Activated CD4-positive, alpha-beta T cell treated with anti-CD3 and anti-CD28 coated beads, Interleukin-2, amount 10 ng/mL, durations not matched to agents 7 days and 5 days (primary cell): ENCODE data around the gene ARHGAP26. TPM values are rescaled to one million over a fixed set of nuclear protein-coding genes. Genes with fewer than 3 reads are reported as not detected.

Experiments
- CTCF ChIA-PET: fragments of 350-600 bp; sonication (Branson Sonifier 250); formaldehyde crosslinking; loops from one replicate; lab custom pipeline; 2021; ENCODE audit warnings: antibody characterized with exemption; lab: Charles Lee
- POLR2A ChIA-PET: fragments of 350-600 bp; sonication (Branson Sonifier 250); formaldehyde crosslinking; loops from one replicate; lab custom pipeline; 2021; ENCODE audit warnings: antibody characterized with exemption; lab: Charles Lee
- DNase-seq: peaks from one replicate; pipeline ENCODE4 v3.0.0-alpha.2; 2020
- H3K27ac Mint-ChIP-seq: one replicate; pipeline ENCODE4 v1.8.0; 2021; ENCODE audit warnings: mild to moderate bottlenecking, moderate library complexity, mixed read lengths
- H3K27me3 Mint-ChIP-seq: one replicate; pipeline ENCODE4 v1.8.0; 2021; ENCODE audit warnings: mixed read lengths
- H3K36me3 Mint-ChIP-seq: one replicate; pipeline ENCODE4 v1.8.0; 2021; ENCODE audit warnings: low read depth, mixed read lengths
- H3K4me1 Mint-ChIP-seq: one replicate; pipeline ENCODE4 v1.8.0; 2021; ENCODE audit warnings: mixed read lengths
- H3K4me3 Mint-ChIP-seq: one replicate; pipeline ENCODE4 v1.8.0; 2021; ENCODE audit warnings: mild to moderate bottlenecking, moderate library complexity, mixed read lengths
- H3K9me3 Mint-ChIP-seq: one replicate; pipeline ENCODE4 v1.8.0; 2021; ENCODE audit warnings: mixed read lengths
- total RNA-seq, 2 experiments: library from RNA; stranded (reverse); gene quantifications; one replicate each; pipeline ENCODE4 v1.2.3, GENCODE V29; 2021

ARHGAP26 gene
- total RNA-seq, 2 experiments from 2014 or later, result 21.0 to 21.5 TPM

DNA sequence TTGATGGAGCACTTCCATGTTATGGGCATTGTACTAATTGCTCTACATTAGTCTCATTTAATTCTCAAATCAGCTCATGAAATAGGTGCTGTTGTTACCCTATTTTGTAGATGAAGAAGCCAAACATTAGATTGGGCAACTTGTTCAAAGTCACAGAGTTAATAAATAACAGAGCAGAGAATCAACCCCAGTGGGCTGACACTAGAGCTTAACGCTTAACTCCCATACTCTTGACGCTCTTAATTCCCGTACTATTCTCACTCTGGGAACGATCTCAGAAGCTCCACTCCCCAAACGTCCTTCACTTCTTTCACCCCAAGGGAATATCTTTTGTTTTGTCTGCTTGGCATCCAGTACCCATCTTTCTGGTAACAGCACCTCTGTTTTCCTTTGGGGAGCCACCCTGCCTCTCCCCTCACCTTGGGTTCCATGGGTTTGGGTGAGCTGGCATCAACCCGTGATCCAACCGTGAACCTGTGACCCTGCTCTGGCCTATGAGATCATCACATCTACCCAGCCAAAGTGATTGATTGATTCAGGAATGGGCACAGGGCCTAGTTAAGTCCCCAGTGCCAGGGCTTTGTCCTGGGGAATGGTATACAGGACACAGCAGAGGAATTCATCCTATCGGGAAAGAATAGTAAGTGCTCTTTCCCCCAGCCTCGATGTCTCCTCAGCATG lies 464.1 kb downstream of the ARHGAP26 start:
- H3K4me1 Mint-ChIP-seq, result peaks cover 21% of the 10 kb centered on the region
- no peak overlapping the region for H3K4me3 Mint-ChIP-seq
- no peaks in the 10 kb centered on the region for H3K27me3 Mint-ChIP-seq
- no peaks in the 10 kb centered on the region for H3K9me3 Mint-ChIP-seq
- CTCF ChIA-PET, result interaction anchor here (1.1 kb wide), 2 partner anchors 12 to 346 kb away, joined by 3 read pairs; no protein-coding TSS in a partner anchor
- POLR2A ChIA-PET, result interaction anchor here (0.8 kb wide), 1 partner anchor 56 kb away, joined by 5 read pairs; no protein-coding TSS in a partner anchor
- no peak for DNase-seq
- no peak overlapping the region for H3K27ac Mint-ChIP-seq
- H3K36me3 Mint-ChIP-seq, result peaks cover 1% of the 10 kb centered on the region

DNA sequence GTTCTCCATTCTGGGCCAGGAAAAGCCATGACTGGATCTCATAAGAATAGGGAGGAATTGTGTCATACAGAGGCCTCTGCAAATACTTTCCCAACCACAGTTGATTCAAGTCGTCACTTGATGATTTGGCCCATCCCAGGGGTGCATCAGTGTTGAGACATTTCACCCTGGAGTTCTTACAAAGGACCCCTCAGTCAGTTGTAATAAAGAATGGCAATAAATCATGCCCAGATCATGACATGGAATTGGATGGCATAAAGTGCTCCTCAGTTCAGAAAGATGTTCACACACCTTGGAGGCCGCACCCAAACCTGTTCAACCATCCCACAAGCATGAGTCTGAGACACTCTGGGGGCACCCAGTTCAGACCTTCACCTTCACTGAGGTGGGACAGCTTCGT lies 465.2 kb downstream of the ARHGAP26 start:
- no peak overlapping the region for H3K27ac Mint-ChIP-seq
- H3K9me3 Mint-ChIP-seq, result no peaks in the 10 kb centered on the region
- DNase-seq, result no peak
- peaks cover 9% of the 10 kb centered on the region for H3K4me1 Mint-ChIP-seq
- H3K27me3 Mint-ChIP-seq, result no peaks in the 10 kb centered on the region
- ChIA-PET CTCF (no interaction called here), POLR2A (no interaction called here)
- H3K36me3 Mint-ChIP-seq, result peaks cover 1% of the 10 kb centered on the region
- no peak overlapping the region for H3K4me3 Mint-ChIP-seq

DNA sequence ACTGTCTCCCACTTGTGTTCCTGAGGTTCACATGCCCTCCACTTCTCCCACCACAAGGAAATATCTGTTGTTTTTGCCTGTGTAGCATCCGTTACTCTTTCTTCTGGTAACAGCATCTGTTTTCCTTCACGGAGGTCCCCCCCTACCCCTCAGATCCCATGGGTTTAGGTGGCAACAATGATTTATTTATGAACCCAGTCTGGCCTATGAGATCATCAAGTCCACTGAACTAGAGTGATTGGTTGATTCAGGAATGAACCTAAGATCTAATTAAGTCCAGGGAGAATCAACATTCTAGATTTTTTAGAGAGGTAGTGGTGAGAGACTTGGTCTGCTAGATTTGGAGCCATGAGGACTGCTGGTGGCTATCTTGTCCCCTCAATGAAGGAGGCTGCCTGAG lies 466.5 kb downstream of the ARHGAP26 start:
- no peaks in the 10 kb centered on the region for H3K27me3 Mint-ChIP-seq
- peaks cover 1% of the 10 kb centered on the region for H3K36me3 Mint-ChIP-seq
- no peak for DNase-seq
- H3K4me1 Mint-ChIP-seq, result no peaks in the 10 kb centered on the region
- H3K27ac Mint-ChIP-seq, result no peak overlapping the region
- no peak overlapping the region for H3K4me3 Mint-ChIP-seq
- no peaks in the 10 kb centered on the region for H3K9me3 Mint-ChIP-seq
- ChIA-PET CTCF (no interaction called here), POLR2A (no interaction called here)

DNA sequence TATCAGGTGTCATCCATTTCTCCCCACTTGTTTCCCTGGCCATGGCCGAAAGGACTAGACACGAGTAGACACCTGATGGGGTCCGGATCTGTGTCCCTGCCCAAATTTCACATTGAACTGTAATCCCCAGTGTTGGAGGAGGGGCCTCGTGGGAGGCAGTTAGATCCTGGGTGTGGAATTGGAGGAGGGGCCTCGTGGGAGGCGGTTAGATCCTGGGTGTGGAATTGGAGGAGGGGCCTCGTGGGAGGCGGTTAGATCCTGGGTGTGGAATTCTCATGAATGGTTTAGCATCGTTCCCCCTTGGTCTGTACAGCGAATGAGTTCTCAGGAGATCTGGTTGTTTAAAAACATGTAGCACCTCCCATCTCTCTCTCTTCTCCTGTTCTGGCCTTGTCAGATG lies 467.5 kb downstream of the ARHGAP26 start:
- Mint-ChIP-seq H3K27me3 (no peaks in the 10 kb centered on the region), H3K4me3 (no peak overlapping the region), H3K36me3 (peaks cover 1% of the 10 kb centered on the region), H3K4me1 (no peaks in the 10 kb centered on the region), H3K9me3 (no peaks in the 10 kb centered on the region), H3K27ac (no peak overlapping the region)
- ChIA-PET CTCF (no interaction called here), POLR2A (no interaction called here)
- DNase-seq, result no peak

DNA sequence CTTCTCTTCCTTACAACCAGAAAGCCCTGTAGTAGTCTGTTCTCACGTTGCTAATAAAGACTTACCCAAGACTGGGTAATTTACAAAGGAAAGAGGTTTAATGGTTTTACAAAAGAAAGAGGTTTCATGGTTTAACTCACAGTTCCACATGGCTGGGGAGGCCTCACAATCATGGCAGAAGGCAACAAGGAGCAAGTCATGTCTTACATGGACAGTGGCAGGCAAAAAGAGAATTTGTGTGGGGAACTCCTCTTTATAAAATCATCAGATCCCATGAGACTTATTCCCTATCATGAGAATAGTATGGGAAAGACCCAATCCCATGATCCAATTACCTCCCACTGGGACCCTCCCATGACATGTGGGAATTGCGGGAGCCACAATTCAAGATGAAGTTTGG lies 468.4 kb downstream of the ARHGAP26 start:
- ChIA-PET CTCF (interaction anchor here (1.2 kb wide), 1 partner anchor 141 kb away, joined by 3 read pairs; no protein-coding TSS in a partner anchor), POLR2A (no interaction called here)
- H3K4me1 Mint-ChIP-seq, result no peaks in the 10 kb centered on the region
- no peak overlapping the region for H3K27ac Mint-ChIP-seq
- H3K36me3 Mint-ChIP-seq, result peaks cover 1% of the 10 kb centered on the region
- no peaks in the 10 kb centered on the region for H3K27me3 Mint-ChIP-seq
- no peak for DNase-seq
- no peaks in the 10 kb centered on the region for H3K9me3 Mint-ChIP-seq
- no peak overlapping the region for H3K4me3 Mint-ChIP-seq

DNA sequence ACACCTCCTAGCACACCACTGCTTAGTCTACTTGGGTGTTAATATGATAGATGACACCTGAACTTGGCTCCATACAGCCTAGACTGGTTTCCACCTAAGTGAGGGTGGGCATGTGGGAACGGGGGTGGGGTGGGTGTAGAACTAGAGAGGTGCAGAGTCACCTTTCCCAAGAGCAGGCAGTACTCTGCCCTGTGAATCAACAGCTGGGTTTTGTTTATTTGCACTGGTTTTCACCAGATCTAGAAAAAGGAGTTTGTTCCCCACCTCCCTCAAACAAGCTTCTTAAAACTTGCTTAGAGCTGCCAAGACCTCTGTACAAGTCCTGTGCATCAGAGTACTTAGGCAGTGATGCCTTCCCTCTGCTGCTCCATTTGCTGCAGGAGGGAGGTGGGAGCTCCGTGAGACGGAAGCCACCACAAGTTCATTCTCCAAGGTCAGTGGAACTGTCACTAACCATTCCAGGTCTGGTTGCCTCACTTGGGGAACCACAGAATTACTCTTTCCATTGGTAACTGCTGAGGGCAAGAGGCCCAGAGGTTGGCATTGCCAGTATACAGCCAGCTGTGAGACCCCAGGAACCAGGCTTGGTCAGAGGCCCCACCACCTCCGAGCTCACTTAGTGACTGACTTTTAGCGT lies 469.8 kb downstream of the ARHGAP26 start:
- Mint-ChIP-seq H3K36me3 (peaks cover 1% of the 10 kb centered on the region), H3K4me1 (no peaks in the 10 kb centered on the region), H3K27me3 (no peaks in the 10 kb centered on the region), H3K27ac (no peak overlapping the region), H3K9me3 (no peaks in the 10 kb centered on the region), H3K4me3 (no peak overlapping the region)
- CTCF ChIA-PET, result interaction anchor here (0.6 to 1.2 kb wide), 4 partner anchors 10 to 84 kb away, joined by 3 to 7 read pairs (median 3); no protein-coding TSS in a partner anchor
- POLR2A ChIA-PET, result no interaction called here
- no peak for DNase-seq

DNA sequence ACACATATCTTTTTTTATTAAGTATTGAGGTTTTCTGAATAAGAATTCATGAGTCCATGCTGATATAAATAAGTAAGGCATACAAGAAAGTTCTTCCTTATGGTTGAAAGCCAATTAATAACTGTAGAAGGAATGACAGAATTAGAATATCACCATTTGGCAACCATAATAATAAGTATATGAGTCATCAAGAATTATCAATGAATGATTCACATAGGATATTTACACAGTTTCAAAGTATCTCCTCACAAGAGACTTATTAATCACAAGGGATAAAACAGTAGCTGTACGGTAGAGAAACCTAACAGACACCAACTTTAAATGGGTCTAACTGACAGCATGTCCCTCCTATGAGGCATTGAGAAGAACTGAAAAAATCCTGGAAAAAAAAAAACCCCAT lies 471.7 kb downstream of the ARHGAP26 start:
- no peaks in the 10 kb centered on the region for H3K4me1 Mint-ChIP-seq
- POLR2A ChIA-PET, result no interaction called here
- no peak overlapping the region for H3K27ac Mint-ChIP-seq

DNA sequence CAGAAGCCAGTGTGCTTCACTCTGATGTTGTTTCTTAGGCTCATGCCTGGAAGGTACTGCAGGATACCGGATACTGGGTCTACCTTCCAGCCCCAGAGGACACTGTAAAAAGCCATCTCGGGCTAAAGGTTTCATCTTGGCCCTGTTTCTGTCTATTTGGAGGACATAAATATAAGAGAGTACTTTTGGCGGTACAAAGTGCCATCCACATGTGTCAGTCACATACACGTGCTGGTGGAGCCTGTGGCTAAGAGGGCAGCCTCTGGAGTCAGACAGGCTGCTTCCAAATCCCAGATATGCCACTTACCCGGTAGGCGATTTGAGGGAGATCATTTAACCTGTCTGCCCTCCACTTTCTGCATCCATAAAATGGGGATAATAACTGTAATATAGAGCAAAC lies 472.9 kb downstream of the ARHGAP26 start:
- peaks cover 2% of the 10 kb centered on the region for H3K9me3 Mint-ChIP-seq
- no peak overlapping the region for H3K27ac Mint-ChIP-seq
- CTCF ChIA-PET, result no interaction called here
- H3K4me1 Mint-ChIP-seq, result no peaks in the 10 kb centered on the region
- H3K36me3 Mint-ChIP-seq, result peaks cover 1% of the 10 kb centered on the region
- no peak for DNase-seq
- no peak overlapping the region for H3K4me3 Mint-ChIP-seq
- no peaks in the 10 kb centered on the region for H3K27me3 Mint-ChIP-seq
- POLR2A ChIA-PET, result no interaction called here

More for the DNA sequence above, 471.7 kb downstream of the ARHGAP26 start:
- Mint-ChIP-seq H3K4me3 (no peak overlapping the region), H3K36me3 (peaks cover 1% of the 10 kb centered on the region), H3K27me3 (no peaks in the 10 kb centered on the region), H3K9me3 (peaks cover 2% of the 10 kb centered on the region)
- DNase-seq, result no peak
- CTCF ChIA-PET, result no interaction called here

DNA sequence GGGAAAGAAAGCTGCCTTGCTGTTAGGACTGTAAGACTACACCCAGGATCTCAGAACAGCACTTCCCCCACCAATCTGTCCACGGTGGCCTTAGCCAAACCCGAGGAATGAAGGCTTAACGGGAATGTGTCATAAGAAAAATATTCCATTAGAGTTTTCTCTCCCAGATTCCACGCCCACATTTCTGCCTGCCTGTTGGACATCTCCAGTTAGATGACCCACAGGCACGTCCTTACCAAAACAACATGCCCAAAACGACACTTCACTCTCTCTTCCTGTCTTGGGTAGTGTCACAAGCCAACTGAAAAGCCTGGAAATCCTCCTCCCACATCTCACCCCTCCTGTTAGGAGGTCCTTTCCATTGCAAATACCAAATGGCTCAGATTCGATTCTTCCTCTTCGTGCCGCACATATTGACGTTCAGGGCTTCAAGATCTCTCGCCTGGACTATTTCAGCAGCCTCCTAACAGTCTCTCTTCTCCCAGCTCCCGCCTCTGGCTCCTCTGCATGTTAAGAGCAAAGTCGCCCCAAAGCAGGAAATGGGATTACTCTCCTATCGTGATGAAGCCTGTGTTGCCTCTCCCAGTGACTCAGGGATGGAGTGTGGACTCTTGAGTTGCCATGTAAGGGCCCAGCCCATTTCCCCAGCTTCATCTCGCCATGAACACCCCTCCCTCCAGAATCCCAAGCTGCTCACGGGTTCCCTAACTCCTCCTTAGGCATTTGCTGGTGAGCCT lies 474.0 kb downstream of the ARHGAP26 start:
- DNase-seq, result no peak
- Mint-ChIP-seq H3K9me3 (peaks cover 2% of the 10 kb centered on the region), H3K4me3 (no peak overlapping the region), H3K4me1 (no peaks in the 10 kb centered on the region), H3K27me3 (no peaks in the 10 kb centered on the region), H3K36me3 (no peaks in the 10 kb centered on the region), H3K27ac (no peak overlapping the region)
- POLR2A ChIA-PET, result no interaction called here
- CTCF ChIA-PET, result no interaction called here

DNA sequence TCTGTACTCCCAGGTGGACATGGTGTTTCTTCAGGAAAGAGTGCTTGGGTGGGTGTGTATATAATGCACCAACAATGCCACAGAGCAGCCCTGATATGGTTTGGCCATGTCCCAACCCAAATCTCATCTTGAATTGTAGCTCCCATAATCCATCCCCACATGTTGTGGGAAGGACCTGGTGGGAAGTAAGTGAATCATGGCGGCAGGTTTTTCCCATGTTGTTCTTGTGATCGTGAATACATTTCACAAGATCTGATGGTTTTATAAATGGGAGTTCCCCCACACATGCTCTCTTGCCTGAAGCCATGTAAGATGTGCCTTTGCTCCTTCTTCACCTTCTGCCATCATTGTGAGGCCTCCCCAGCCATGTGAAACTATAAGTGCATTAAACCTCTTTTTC lies 474.8 kb downstream of the ARHGAP26 start:
- peaks cover 2% of the 10 kb centered on the region for H3K9me3 Mint-ChIP-seq
- no peak for DNase-seq
- no peak overlapping the region for H3K4me3 Mint-ChIP-seq
- H3K27me3 Mint-ChIP-seq, result no peaks in the 10 kb centered on the region
- H3K27ac Mint-ChIP-seq, result no peak overlapping the region
- ChIA-PET CTCF (no interaction called here), POLR2A (no interaction called here)
- H3K36me3 Mint-ChIP-seq, result no peaks in the 10 kb centered on the region
- H3K4me1 Mint-ChIP-seq, result no peaks in the 10 kb centered on the region

DNA sequence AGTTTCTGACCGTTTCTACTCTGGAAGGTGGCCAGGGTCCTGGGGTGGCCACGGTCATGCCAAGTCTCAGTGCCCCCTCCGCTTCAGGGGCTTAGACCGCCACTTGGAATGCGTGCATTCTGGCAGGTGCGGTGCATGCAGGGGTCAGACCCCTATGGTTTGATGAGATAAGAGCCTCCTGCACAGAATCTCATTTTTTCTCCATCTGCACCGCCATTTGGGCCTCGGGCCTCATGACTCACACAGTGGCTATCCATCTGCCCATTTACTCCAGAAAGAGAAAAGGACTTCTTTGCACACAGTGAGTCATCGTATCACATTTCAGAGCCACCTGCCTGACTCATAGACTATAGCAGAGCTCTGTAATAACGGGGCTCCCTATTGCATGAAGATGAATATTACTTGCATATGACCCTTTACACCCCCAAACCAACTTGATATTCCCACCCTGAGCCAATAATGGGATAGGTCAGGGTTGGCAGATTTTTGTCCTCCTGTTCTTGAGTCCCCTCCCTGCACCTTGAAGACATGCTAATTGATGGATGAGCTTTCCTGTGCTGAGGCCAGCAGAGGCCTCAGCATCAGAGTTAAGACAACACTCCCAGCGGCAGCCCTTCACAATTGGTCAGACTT lies 475.9 kb downstream of the ARHGAP26 start:
- Mint-ChIP-seq H3K4me3 (no peak overlapping the region), H3K4me1 (no peaks in the 10 kb centered on the region), H3K27me3 (no peaks in the 10 kb centered on the region), H3K36me3 (no peaks in the 10 kb centered on the region), H3K9me3 (peaks cover 2% of the 10 kb centered on the region), H3K27ac (no peak overlapping the region)
- CTCF ChIA-PET, result no interaction called here
- POLR2A ChIA-PET, result no interaction called here
- no peak for DNase-seq

DNA sequence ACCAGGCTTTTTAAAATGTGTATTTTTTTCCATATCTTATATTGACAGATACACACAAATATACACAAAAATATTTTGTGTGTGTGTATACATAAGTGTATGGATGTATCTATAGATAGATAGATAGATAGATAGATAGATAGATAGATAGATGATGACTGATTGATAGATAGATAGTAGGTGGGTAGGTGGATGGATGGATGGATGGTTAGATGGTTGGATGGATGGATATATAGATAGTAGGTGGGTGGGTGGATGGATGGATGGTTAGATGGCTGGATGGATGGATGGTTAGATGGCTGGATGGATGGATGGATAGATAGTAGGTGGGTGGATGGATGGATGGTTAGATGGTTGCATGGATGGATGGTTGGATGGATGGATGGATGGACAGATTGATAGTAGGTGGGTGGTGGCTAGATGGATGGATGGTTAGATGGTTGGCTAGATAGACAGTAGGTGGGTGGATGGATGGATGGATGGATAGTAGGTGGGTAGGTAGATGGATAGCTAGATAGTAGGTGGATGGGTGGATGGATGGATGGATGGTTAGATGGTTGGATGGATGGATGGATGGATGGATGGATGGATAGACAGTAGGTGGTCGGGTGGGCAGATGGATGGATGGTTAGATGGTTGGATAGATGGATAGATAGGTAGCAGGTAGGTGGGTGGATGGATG lies 477.1 kb downstream of the ARHGAP26 start:
- DNase-seq, result no peak
- Mint-ChIP-seq H3K27ac (no peak overlapping the region), H3K27me3 (no peaks in the 10 kb centered on the region), H3K9me3 (peaks cover 2% of the 10 kb centered on the region), H3K4me3 (no peak overlapping the region), H3K36me3 (no peaks in the 10 kb centered on the region), H3K4me1 (no peaks in the 10 kb centered on the region)
- CTCF ChIA-PET, result no interaction called here
- POLR2A ChIA-PET, result no interaction called here
